Spleen (tissue), 11 donors: ENCODE measurements around the gene ABCF1. TPM values are rescaled to one million over a fixed set of nuclear protein-coding genes. Genes with fewer than 3 reads are reported as not detected.

Experiments used
- DNase-seq: peaks from one replicate; pipeline ENCODE4 v3.0.0-alpha.2; 2020
- H3K27ac ChIP-seq, 8 donors: fragments of 200-600 bp; sonication (generic) in 7 of 8; 1 replicate in 4 of 8; 2 replicates in 4 of 8; pipeline versions ENCODE4 v1.5.0 to v1.8.0; 2016 to 2021; ENCODE audit warnings: inconsistent platforms in 4 of 8, mild to moderate bottlenecking in 4 of 8, moderate library complexity in 1 of 8
- H3K27me3 ChIP-seq, 7 donors: fragments of 200-600 bp; sonication (generic) in 6 of 7; replicated peaks in 1 of 7; 1 replicate in 4 of 7; 2 replicates in 3 of 7; pipeline versions ENCODE4 v1.5.0 to v1.8.0; 2016 to 2021; ENCODE audit warnings: inconsistent platforms in 3 of 7, mild to moderate bottlenecking in 1 of 7
- H3K36me3 ChIP-seq, 6 donors: fragments of 200-600 bp; sonication (generic) in 5 of 6; 1 replicate in 4 of 6; 2 replicates in 2 of 6; pipeline versions ENCODE4 v1.5.0 to v1.8.0; 2016 to 2021; ENCODE audit warnings: inconsistent platforms in 2 of 6
- H3K4me1 ChIP-seq, 6 donors: fragments of 200-600 bp; sonication (generic) in 5 of 6; 1 replicate in 3 of 6; 2 replicates in 3 of 6; pipeline versions ENCODE4 v1.5.0 to v1.8.0; 2016 to 2021; ENCODE audit warnings: inconsistent platforms in 3 of 6
- H3K4me3 ChIP-seq, 8 donors: fragments of 200-600 bp; sonication (generic) in 7 of 8; 1 replicate in 4 of 8; 2 replicates in 4 of 8; pipeline versions ENCODE4 v1.5.0 to v1.8.0; 2016 to 2021; ENCODE audit warnings: inconsistent platforms in 4 of 8, mild to moderate bottlenecking in 4 of 8, moderate library complexity in 2 of 8
- H3K9me3 ChIP-seq, 8 donors: fragments of 200-600 bp; sonication (generic) in 7 of 8; 1 replicate in 4 of 8; 2 replicates in 4 of 8; pipeline versions ENCODE4 v1.5.0 to v1.8.0; 2016 to 2021; ENCODE audit warnings: inconsistent platforms in 4 of 8
- CTCF ChIP-seq, 11 experiments: fragments of 200-600 bp in 7 of 11; fragments of 450-650 bp in 4 of 11; sonication (generic) in 4 of 11; IDR thresholded peaks in 8 of 11; conservative IDR thresholded peaks in 3 of 11; 1 replicate in 7 of 11; 2 replicates in 4 of 11; pipeline versions ENCODE4 v1.4.0 to v1.8.0; 2016 to 2021; ENCODE audit warnings: antibody characterized with exemption in 11 of 11, inconsistent platforms in 4 of 11, mild to moderate bottlenecking in 1 of 11
- POLR2A ChIP-seq, 3 donors: fragments of 450-650 bp; IDR thresholded peaks; one replicate each; pipeline ENCODE4 v1.5.1; 2017; ENCODE audit warnings: antibody characterized with exemption in 3 of 3, mild to moderate bottlenecking in 1 of 3
- POLR2AphosphoS5 ChIP-seq, 3 donors: sonication (generic); formaldehyde crosslinking; IDR thresholded peaks; one replicate each; pipeline ENCODE4 v1.5.1; 2017; ENCODE audit warnings: antibody characterized with exemption in 3 of 3
- WGBS, 5 donors: extraction: QIAGEN DNeasy Blood & Tissue Kit in 3 of 5; methylation state at CpG; one replicate each; pipeline versions ENCODE4 v1.1.5 to v1.1.7; 2013 to 2018; 5-methylcytosine and 5-hydroxymethylcytosine counted together
- intact Hi-C: fragments of 100-400 bp; cut with DNase I; formaldehyde crosslinking; loops from one replicate; pipeline ENCODE4 v1.15.0; 2023; ENCODE audit warnings: low total_unique reads
- polyA plus RNA-seq, 3 donors: library from polyadenylated mRNA; stranded (reverse); fragments of 200-250 nt; gene quantifications; one replicate each; pipeline ENCODE4 v1.2.1, GENCODE V29; 2013
- total RNA-seq, 7 donors: library from RNA; depleted of rRNA in 3 of 7; stranded (reverse); fragments of >200 nt in 3 of 7; fragmentation: NEBNext Ultra II Directional in 4 of 7; extraction: Animal tissue kit (Norgen Biotek cat#: 25700) in 4 of 7; gene quantifications; one replicate each; pipeline versions ENCODE4 v1.1.0 to v1.2.1, GENCODE V29; 2016 to 2021
- donor health status: healthy with polysubstance abuse.
- donor health status: DM: no; HTN: no; CAD: no; lungs with moderate emphysema.
- donor health status: DM: no; HTN: no; CAD: no.
- donor health status: Bipolar disorder and iron deficiency.
- donor health status: healthy.
- donor health status: DM: no; HTN: no; CAD: no.
- donor health status: DM: yes; HTN: yes; CAD: no.

The ABCF1 gene
- total and polyA plus RNA-seq, 10 donors = 12.8 to 53.5 (median 33.2) TPM

DNA sequence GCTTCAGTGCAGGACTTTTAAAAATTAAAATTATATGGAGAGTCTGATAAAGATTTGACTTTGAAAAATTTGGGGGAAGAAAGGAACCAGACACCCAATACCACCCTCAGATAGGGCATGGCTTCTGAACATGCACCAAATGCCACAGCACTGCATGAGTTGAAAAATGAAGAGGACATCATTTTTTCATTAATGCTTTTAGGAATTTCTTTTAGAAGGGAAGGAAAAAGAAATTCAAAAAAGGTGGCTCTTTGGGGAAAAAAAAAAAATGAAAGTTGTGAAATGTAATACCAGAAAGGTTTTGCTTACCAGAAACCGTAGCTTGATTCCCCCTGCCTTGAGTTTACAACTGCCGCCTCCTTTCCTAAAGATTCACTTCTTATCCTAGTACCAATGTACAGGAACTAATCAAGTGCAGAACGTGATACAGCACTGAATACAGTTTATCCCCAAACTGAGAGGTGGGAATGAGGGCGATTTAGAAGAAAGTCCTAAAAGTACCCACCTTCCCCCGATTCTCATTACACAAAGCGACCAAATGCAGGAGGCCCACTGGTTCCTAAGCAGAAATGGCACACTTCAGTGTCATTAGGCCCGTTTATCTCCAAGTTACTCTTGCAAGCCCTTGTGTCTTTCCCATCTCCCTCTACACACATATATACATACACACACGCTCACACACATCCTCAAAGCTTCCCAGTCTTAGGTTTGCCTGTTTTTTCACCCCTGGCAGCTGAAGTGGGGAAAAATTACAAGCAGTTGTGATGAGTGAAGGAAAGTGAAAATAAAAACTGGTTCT is 43.0 kb downstream of the ABCF1 start:
- Histone ChIP-seq H3K4me1 (peaks cover 33 to 68% (median 65%) of the 10 kb centered on the region in 6 donors), H3K9me3 (no peaks in the 10 kb centered on the region), H3K27me3 (no peaks in the 10 kb centered on the region), H3K36me3 (peaks cover 2 to 41% (median 14%) of the 10 kb centered on the region in 6 donors), H3K4me3 (peak overlapping the region; percentile 70 to 98 (median 85)), H3K27ac (peak overlapping the region; percentile 93 to 98 (median 96))
- 20 to 33% (median 28%) methylated on average over 8 of the region's 8 CpGs for WGBS, 5 donors
- intact Hi-C loops = loop anchor here (10.0 kb wide), 1 partner anchor 111 kb away; the partner anchor contains the start of gene TUBB
- DNase-seq = no peak
- TF ChIP-seq POLR2A (IDR thresholded peaks at IDR 0.05) (peak in 1 of 3 donors; percentile 25), CTCF (IDR thresholded peaks at IDR 0.05 in 8 of 11, conservative IDR thresholded peaks at IDR 0.05 in 3 of 11) (no peak), POLR2AphosphoS5 (IDR thresholded peaks at IDR 0.05) (peak in 1 of 3 donors; percentile 61)

- H3K9me3 ChIP-seq = no peaks in the 10 kb centered on the region
- peak overlapping the region; percentile 70 to 98 (median 85) for H3K4me3 ChIP-seq
- intact Hi-C loops = loop anchor here (10.0 kb wide), 1 partner anchor 110 kb away; the partner anchor contains the start of gene TUBB
- H3K36me3 ChIP-seq = peaks cover 2 to 41% (median 15%) of the 10 kb centered on the region in 6 donors
- peak in 2 of 3 donors; percentile 23 to 93 for TF ChIP-seq POLR2AphosphoS5 (IDR thresholded peaks at IDR 0.05)
- TF ChIP-seq CTCF (IDR thresholded peaks at IDR 0.05 in 8 of 11, conservative IDR thresholded peaks at IDR 0.05 in 3 of 11) = no peak
- peak in 2 of 3 donors; percentile 23 to 62 for TF ChIP-seq POLR2A (IDR thresholded peaks at IDR 0.05)
- peak overlapping the region; percentile 93 to 98 (median 96) for H3K27ac ChIP-seq
- H3K27me3 ChIP-seq = no peaks in the 10 kb centered on the region
- DNase-seq = peak; percentile 90
- 0 to 1% (median 0%) methylated on average over 6 of the region's 6 CpGs for WGBS, 5 donors
- peaks cover 34 to 68% (median 67%) of the 10 kb centered on the region in 6 donors for H3K4me1 ChIP-seq
Measured at GRCh38 chr6:30614843-30615218, 43.6 kb downstream of the ABCF1 start.

GRCh38 chr6:30615219-30615957 is 44.1 kb downstream of the ABCF1 start:
- Histone ChIP-seq H3K9me3 (no peaks in the 10 kb centered on the region), H3K4me3 (peak overlapping the region; percentile 70 to 98 (median 85)), H3K4me1 (peaks cover 34 to 68% (median 61%) of the 10 kb centered on the region in 6 donors), H3K27ac (peak overlapping the region; percentile 93 to 98 (median 96)), H3K27me3 (no peaks in the 10 kb centered on the region), H3K36me3 (peaks cover 2 to 44% (median 21%) of the 10 kb centered on the region in 6 donors)
- TF ChIP-seq CTCF (IDR thresholded peaks at IDR 0.05 in 8 of 11, conservative IDR thresholded peaks at IDR 0.05 in 3 of 11) = no peak
- no peak for TF ChIP-seq POLR2AphosphoS5 (IDR thresholded peaks at IDR 0.05)
- TF ChIP-seq POLR2A (IDR thresholded peaks at IDR 0.05) = no peak
- intact Hi-C loops = loop anchor here (10.0 kb wide), 1 partner anchor 109 kb away; the partner anchor contains the start of gene TUBB
- 0 to 1% (median 0%) methylated on average over 10 of the region's 10 CpGs for WGBS, 5 donors
- no peak for DNase-seq
